Measurements from ENCODE around the gene MYOM3.

GRCh38 chr1:24048205-24048869 is 63.6 kb downstream of the MYOM3 start:
- TF ChIP-seq REST (IDR thresholded peaks at IDR 0.05; ENCODE audit: low read depth) (no peak), TCF7L2 (IDR thresholded peaks at IDR 0.05; ENCODE audit: borderline replicate concordance, extremely low read depth, insufficient read depth, insufficient read length) (no peak), EZH2 (IDR thresholded peaks at IDR 0.05) (no peak), POLR2A (IDR thresholded peaks at IDR 0.05; ENCODE audit: borderline replicate concordance, extremely low read depth, insufficient read depth, insufficient read length) (no peak), CTCF (IDR thresholded peaks at IDR 0.05 in 2 of 3, conservative IDR thresholded peaks at IDR 0.05 in 1 of 3; ENCODE audit: borderline replicate concordance in 1 of 3, insufficient read depth in 1 of 3, low read depth in 2 of 3, low read length in 2 of 3) (no peak), ZNF274 (IDR thresholded peaks at IDR 0.05; ENCODE audit: low read depth, low read length) (no peak), EZH2phosphoT487 (IDR thresholded peaks at IDR 0.05; ENCODE audit: borderline replicate concordance) (no peak), POLR2AphosphoS5 (IDR thresholded peaks at IDR 0.05; ENCODE audit: low read depth, low read length) (no peak), ZBTB33 (IDR thresholded peaks at IDR 0.05; ENCODE audit: extremely low read depth, insufficient replicate concordance, low read length) (no peak)
